ENCODE results near the gene LINGO3. TPM values are rescaled to one million over a fixed set of nuclear protein-coding genes. Genes with fewer than 3 reads are reported as not detected.

The LINGO3 gene
- polyA plus RNA-seq, 1 donor (not counting 4 experiments of a cell fraction or from before 2014, with no cell fraction given), result not detected

- FAIRE-seq, result no peak
- TF ChIP-seq EZH2 (IDR thresholded peaks at IDR 0.05; ENCODE audit: low read length) (no peak), CTCF (optimal IDR thresholded peaks at IDR 0.05 in 1 of 3, IDR thresholded peaks at IDR 0.05 in 1 of 3, conservative IDR thresholded peaks at IDR 0.05 in 1 of 3; ENCODE audit: extremely low read depth in 1 of 3, insufficient read depth in 2 of 3, low read length in 3 of 3) (no peak)
- no peak overlapping the region for H3K9ac ChIP-seq (ENCODE audit: control insufficient read depth, extremely low read depth, insufficient read depth, low read length)
- H3K9me3 ChIP-seq (ENCODE audit: control insufficient read depth, low read depth, low read length), result no peaks in the 10 kb centered on the region
- peaks cover 8% of the 10 kb centered on the region for H4K20me1 ChIP-seq (ENCODE audit: control insufficient read depth, extremely low read depth, insufficient read depth, low read length)
- H3K27ac ChIP-seq (ENCODE audit: control insufficient read depth, insufficient read depth, low read length), result no peak overlapping the region
- dilution Hi-C loops (cut with MboI; ENCODE audit: extremely low pct_ligation_motif_present, low sequenced_read_pairs), result no loop called here
- DNase-seq (ENCODE audit: low read depth, low spot score), result no peak
- no peak overlapping the region for H2AFZ ChIP-seq (ENCODE audit: control insufficient read depth, low read length)
- H3K79me2 ChIP-seq (ENCODE audit: control insufficient read depth, insufficient read depth, low read length), result peaks cover 59% of the 10 kb centered on the region
- peaks cover 0 to 3% of the 10 kb centered on the region in 2 experiments for H3K36me3 ChIP-seq (ENCODE audit: control insufficient read depth in 2 of 2, extremely low read depth in 1 of 2, insufficient read depth in 2 of 2, low read length in 2 of 2)
- peaks cover 4% of the 10 kb centered on the region for H3K4me1 ChIP-seq (ENCODE audit: control insufficient read depth, extremely low read depth, insufficient read depth, low read length)
- H3K4me3 ChIP-seq (ENCODE audit: control insufficient read depth in 2 of 3, extremely low read depth in 1 of 3, insufficient read depth in 2 of 3, low read depth in 1 of 3, low read length in 3 of 3), result no peak overlapping the region
- no peaks in the 10 kb centered on the region for H3K27me3 ChIP-seq (ENCODE audit: control insufficient read depth, extremely low read depth, insufficient read depth, low read length)
- H3K9me1 ChIP-seq (ENCODE audit: control insufficient read depth, extremely low read depth, insufficient read depth, low read length), result peaks cover 3% of the 10 kb centered on the region
- no peak overlapping the region for H3K4me2 ChIP-seq (ENCODE audit: control insufficient read depth, extremely low read depth, insufficient read depth, low read depth, low read length)
Measured at GRCh38 chr19:2332341-2333026, 24.5 kb upstream of the LINGO3 start.

- DNase-seq (ENCODE audit: low read depth, low spot score), result no peak
- no peak overlapping the region for H3K9ac ChIP-seq (ENCODE audit: control insufficient read depth, extremely low read depth, insufficient read depth, low read length)
Measured at GRCh38 chr19:2331601-2332246, 23.8 kb upstream of the LINGO3 start.

More at GRCh38 chr19:2331601-2332246, 23.8 kb upstream of the LINGO3 start:
- Histone ChIP-seq H3K27me3 (ENCODE audit: control insufficient read depth, extremely low read depth, insufficient read depth, low read length) (no peaks in the 10 kb centered on the region), H3K79me2 (ENCODE audit: control insufficient read depth, insufficient read depth, low read length) (peaks cover 66% of the 10 kb centered on the region), H3K4me3 (ENCODE audit: control insufficient read depth in 2 of 3, extremely low read depth in 1 of 3, insufficient read depth in 2 of 3, low read depth in 1 of 3, low read length in 3 of 3) (no peak overlapping the region), H2AFZ (ENCODE audit: control insufficient read depth, low read length) (no peak overlapping the region), H3K9me3 (ENCODE audit: control insufficient read depth, low read depth, low read length) (no peaks in the 10 kb centered on the region), H3K4me1 (ENCODE audit: control insufficient read depth, extremely low read depth, insufficient read depth, low read length) (peaks cover 10% of the 10 kb centered on the region), H4K20me1 (ENCODE audit: control insufficient read depth, extremely low read depth, insufficient read depth, low read length) (peaks cover 8% of the 10 kb centered on the region), H3K36me3 (ENCODE audit: control insufficient read depth in 2 of 2, extremely low read depth in 1 of 2, insufficient read depth in 2 of 2, low read length in 2 of 2) (peaks cover 2 to 8% of the 10 kb centered on the region in 2 experiments), H3K4me2 (ENCODE audit: control insufficient read depth, extremely low read depth, insufficient read depth, low read depth, low read length) (no peak overlapping the region), H3K9me1 (ENCODE audit: control insufficient read depth, extremely low read depth, insufficient read depth, low read length) (peaks cover 3% of the 10 kb centered on the region), H3K27ac (ENCODE audit: control insufficient read depth, insufficient read depth, low read length) (no peak overlapping the region)
- TF ChIP-seq CTCF (optimal IDR thresholded peaks at IDR 0.05 in 1 of 3, IDR thresholded peaks at IDR 0.05 in 1 of 3, conservative IDR thresholded peaks at IDR 0.05 in 1 of 3; ENCODE audit: extremely low read depth in 1 of 3, insufficient read depth in 2 of 3, low read length in 3 of 3) (no peak), EZH2 (IDR thresholded peaks at IDR 0.05; ENCODE audit: low read length) (no peak)
- dilution Hi-C loops (cut with MboI; ENCODE audit: extremely low pct_ligation_motif_present, low sequenced_read_pairs), result no loop called here
- FAIRE-seq, result no peak

All from keratinocyte (primary cell).